Suprapubic skin (tissue), 3 donors: ENCODE results near the gene BUB1B.

ENCODE experiments used
- CTCF ChIP-seq, 2 donors: fragments of 200-600 bp in 1 of 2; fragments of 450-650 bp in 1 of 2; sonication (generic) in 1 of 2; IDR thresholded peaks; one replicate each; pipeline ENCODE4 v1.5.1; 2016 to 2019; ENCODE audit warnings: antibody characterized with exemption in 2 of 2, mild to moderate bottlenecking in 1 of 2, moderate library complexity in 1 of 2
- EP300 ChIP-seq: sonication (generic); formaldehyde crosslinking; IDR thresholded peaks from one replicate; pipeline ENCODE4 v1.6.1; 2017; ENCODE audit warnings: antibody characterized with exemption
- POLR2A ChIP-seq, 2 donors: fragments of 450-650 bp; IDR thresholded peaks; one replicate each; pipeline ENCODE4 v1.6.1; 2017; ENCODE audit warnings: antibody characterized with exemption in 2 of 2, mild to moderate bottlenecking in 2 of 2, moderate library complexity in 2 of 2

- TF ChIP-seq CTCF (IDR thresholded peaks at IDR 0.05) (no peak), POLR2A (IDR thresholded peaks at IDR 0.05) (no peak), EP300 (no peak)
Observed at GRCh38 chr15:40246496-40247280, 85.8 kb downstream of the BUB1B start.
